ENCODE results near the gene SCAMP4.

GRCh38 chr19:1901940-1902404 is 3.2 kb upstream of the SCAMP4 start:
- TF ChIP-seq POLR2AphosphoS5 (IDR thresholded peaks at IDR 0.05) (no peak), CTCF (IDR thresholded peaks at IDR 0.05) (no peak)
